IMR-90 (cell line): Measurements from ENCODE around the gene RFX6. TPM values are rescaled to one million over a fixed set of nuclear protein-coding genes. Genes with fewer than 3 reads are reported as not detected.
A peak's percentile ranks its signal among the peaks of the same experiment; 100 is the strongest.

Experiments used
- ATAC-seq: fragments of 200-7000 bp; cut with Tn5 transposase; 2 replicates; pipeline ENCODE4 v1.9.1; 2020; ENCODE audit warnings: low read depth, mild to moderate bottlenecking, moderate library complexity
- BruUV-seq: library from RNA; stranded (reverse); fragments of 400-500 nt; replicated peaks from 2 replicates; lab custom pipeline; 2021; lab: Mats Ljungman, UMichigan
- CTCF ChIA-PET: fragments of 300-600 bp; formaldehyde crosslinking; extraction: SDS; loops from one replicate; lab custom pipeline; 2021; ENCODE audit warnings: antibody characterized with exemption; lab: Yijun Ruan, JAX
- POLR2A ChIA-PET: fragments of 300-600 bp; sonication (Branson Sonifier 250); formaldehyde crosslinking; loops from one replicate; lab custom pipeline; 2022; ENCODE audit warnings: antibody characterized with exemption; ENCODE audit not compliant: unreplicated experiment; lab: Charles Lee
- DNase-seq: peaks from one replicate; pipeline ENCODE4 v3.0.0; 2013
- H2AFZ ChIP-seq: replicated peaks from 2 replicates; pipeline ENCODE3; 2013; ENCODE audit warnings: low read length, mild to moderate bottlenecking; ENCODE audit not compliant: poor library complexity
- H2AK5ac ChIP-seq: 2 replicates; pipeline ENCODE4 v1.6.1; 2013; ENCODE audit warnings: low read depth, low read length, inconsistent platforms
- H2AK9ac ChIP-seq: replicated peaks from 2 replicates; pipeline ENCODE3; 2013; ENCODE audit warnings: mild to moderate bottlenecking, low read depth, low read length, moderate library complexity; ENCODE audit not compliant: poor library complexity
- H2BK120ac ChIP-seq: 2 replicates; pipeline ENCODE4 v1.6.1; 2013; ENCODE audit warnings: low read depth, low read length, inconsistent platforms
- H2BK15ac ChIP-seq: 3 replicates; pipeline ENCODE4 v1.6.1; 2013; ENCODE audit warnings: low read depth, low read length, inconsistent platforms
- H2BK20ac ChIP-seq: 2 replicates; pipeline ENCODE4 v1.6.1; 2013; ENCODE audit warnings: low read depth, mild to moderate bottlenecking, inconsistent platforms, low read length, moderate library complexity
- H2BK5ac ChIP-seq: 2 replicates; pipeline ENCODE4 v1.6.1; 2013; ENCODE audit warnings: mild to moderate bottlenecking, low read depth, low read length, inconsistent platforms; ENCODE audit not compliant: poor library complexity, severe bottlenecking
- H3K14ac ChIP-seq: replicated peaks from 2 replicates; pipeline ENCODE4 v1.6.1; 2013; ENCODE audit warnings: low read depth, low read length, inconsistent platforms
- H3K18ac ChIP-seq: 2 replicates; pipeline ENCODE4 v1.6.1; 2013; ENCODE audit warnings: low read depth, low read length, control low read depth
- H3K23ac ChIP-seq: 2 replicates; pipeline ENCODE4 v1.6.1; 2013; ENCODE audit warnings: low read depth, low read length, inconsistent platforms
- H3K27ac ChIP-seq: 2 replicates; pipeline ENCODE4 v1.5.1; 2013; ENCODE audit warnings: mild to moderate bottlenecking, control low read depth, low read length; ENCODE audit not compliant: insufficient read depth
- H3K27me3 ChIP-seq: 2 replicates; pipeline ENCODE4 v1.6.1; 2013; ENCODE audit warnings: low read length; ENCODE audit not compliant: control insufficient read depth, insufficient read depth
- H3K36me3 ChIP-seq: 2 replicates; pipeline ENCODE4 v1.6.1; 2013; ENCODE audit warnings: low read length, mixed read lengths; ENCODE audit not compliant: control insufficient read depth, insufficient read depth
- H3K4ac ChIP-seq: 2 replicates; pipeline ENCODE4 v1.6.1; 2013; ENCODE audit warnings: low read depth, low read length, inconsistent platforms
- H3K4me1 ChIP-seq: 2 replicates; pipeline ENCODE4 v1.6.1; 2013; ENCODE audit warnings: low read length, mixed read lengths; ENCODE audit not compliant: control insufficient read depth, insufficient read depth
- H3K4me2 ChIP-seq: 2 replicates; pipeline ENCODE4 v1.6.1; 2013; ENCODE audit warnings: low read depth, mild to moderate bottlenecking, control low read depth, low read length, moderate library complexity
- H3K4me3 ChIP-seq: 2 replicates; pipeline ENCODE4 v1.5.1; 2013; ENCODE audit warnings: low read depth, mild to moderate bottlenecking, control low read depth, low read length, moderate library complexity; ENCODE audit not compliant: insufficient read depth
- H3K56ac ChIP-seq: 2 replicates; pipeline ENCODE4 v1.6.1; 2013; ENCODE audit warnings: low read length, inconsistent platforms; ENCODE audit not compliant: insufficient read depth; ENCODE audit errors: extremely low read depth
- H3K79me1 ChIP-seq, 2 experiments: 2 replicates each; pipeline ENCODE4 v1.6.1; 2013; ENCODE audit warnings: low read length in 2 of 2, inconsistent platforms in 1 of 2, low read depth in 1 of 2
- H3K9ac ChIP-seq: 2 replicates; pipeline ENCODE4 v1.6.1; 2013; ENCODE audit warnings: low read depth, low read length, control low read depth
- H3K9me1 ChIP-seq: 2 replicates; pipeline ENCODE4 v1.6.1; 2013; ENCODE audit warnings: low read length, inconsistent platforms; ENCODE audit not compliant: insufficient read depth
- H3K9me3 ChIP-seq: 2 replicates; pipeline ENCODE4 v1.6.1; 2013; ENCODE audit warnings: low read length; ENCODE audit not compliant: control insufficient read depth, insufficient read depth
- H4K20me1 ChIP-seq: 2 replicates; pipeline ENCODE4 v1.6.1; 2013; ENCODE audit warnings: low read length, inconsistent platforms; ENCODE audit not compliant: insufficient read depth
- H4K5ac ChIP-seq: 2 replicates; pipeline ENCODE4 v1.6.1; 2013; ENCODE audit warnings: mild to moderate bottlenecking, low read depth, low read length, control low read depth
- H4K8ac ChIP-seq, 2 experiments: 2 replicates each; pipeline ENCODE4 v1.6.1; 2013; ENCODE audit warnings: low read depth in 2 of 2, low read length in 2 of 2, control low read depth in 1 of 2, inconsistent platforms in 1 of 2
- H4K91ac ChIP-seq: 2 replicates; pipeline ENCODE4 v1.6.1; 2013; ENCODE audit warnings: low read depth, low read length, inconsistent platforms; ENCODE audit not compliant: insufficient read depth
- BHLHE40 ChIP-seq: fragments of 150-350 bp; IDR thresholded peaks from 2 replicates; pipeline ENCODE4 v1.6.1; 2016; ENCODE audit warnings: mild to moderate bottlenecking, low read depth, low read length
- CEBPB ChIP-seq: IDR thresholded peaks from 2 replicates; pipeline ENCODE4 v1.6.1; 2012; ENCODE audit warnings: low read depth, low read length, improper control_type of control experiment
- CHD1 ChIP-seq: IDR thresholded peaks from 2 replicates; pipeline ENCODE4 v1.6.1; 2012; ENCODE audit warnings: low read depth, low read length, improper control_type of control experiment
- FOS ChIP-seq: fragments of 150-350 bp; IDR thresholded peaks from 2 replicates; pipeline ENCODE4 v1.6.1; 2016; ENCODE audit warnings: low read depth, low read length
- MAFK ChIP-seq: IDR thresholded peaks from 2 replicates; pipeline ENCODE4 v1.6.1; 2012; ENCODE audit warnings: low read depth, low read length, improper control_type of control experiment
- MAZ ChIP-seq: IDR thresholded peaks from 2 replicates; pipeline ENCODE4 v1.6.1; 2012; ENCODE audit warnings: low read depth, mild to moderate bottlenecking, low read length, improper control_type of control experiment, moderate library complexity, borderline replicate concordance
- MXI1 ChIP-seq: IDR thresholded peaks from 2 replicates; pipeline ENCODE4 v1.6.1; 2012; ENCODE audit warnings: low read depth, mild to moderate bottlenecking, low read length, moderate library complexity, borderline replicate concordance
- NFE2L2 ChIP-seq: fragments of 150-350 bp; IDR thresholded peaks from 2 replicates; pipeline ENCODE4 v1.6.1; 2016; ENCODE audit warnings: low read depth, mild to moderate bottlenecking, low read length
- POLR2A ChIP-seq: IDR thresholded peaks from 2 replicates; pipeline ENCODE4 v1.6.1; 2012; ENCODE audit warnings: mild to moderate bottlenecking, low read depth, low read length
- RAD21 ChIP-seq: IDR thresholded peaks from 2 replicates; pipeline ENCODE4 v1.6.1; 2012; ENCODE audit warnings: low read length, improper control_type of control experiment
- RCOR1 ChIP-seq: IDR thresholded peaks from 2 replicates; pipeline ENCODE4 v1.6.1; 2012; ENCODE audit warnings: mild to moderate bottlenecking, low read length, improper control_type of control experiment; ENCODE audit not compliant: insufficient replicate concordance
- RFX5 ChIP-seq: IDR thresholded peaks from 2 replicates; pipeline ENCODE4 v1.8.0; 2012; ENCODE audit warnings: low read depth, mild to moderate bottlenecking, low read length, moderate library complexity
- SMC3 ChIP-seq: fragments of 150-350 bp; IDR thresholded peaks from 2 replicates; pipeline ENCODE4 v1.6.1; 2016; ENCODE audit warnings: low read depth, mild to moderate bottlenecking, antibody characterized with exemption, low read length, moderate library complexity
- WGBS, 2 experiments: methylation state at CpG; one replicate each; pipeline versions ENCODE4 v1.1.5 to v1.1.7; 2013; ENCODE audit warnings: missing lambda C conversion rate in 2 of 2; ENCODE audit not compliant: insufficient read length in 1 of 2; ENCODE audit errors: extremely low coverage in 2 of 2; 5-methylcytosine and 5-hydroxymethylcytosine counted together
- dilution Hi-C: fragments of 300-500 bp; cut with HindIII; formaldehyde crosslinking; loops from one replicate; pipeline ENCODE4 v1.14.3; 2018; ENCODE audit warnings: low sequenced_read_pairs; ENCODE audit not compliant: unreplicated experiment
- in situ Hi-C: fragments of 300-500 bp; cut with MboI; formaldehyde crosslinking; loops from 3 replicates; pipeline ENCODE4 v1.14.3; 2019; ENCODE audit warnings: low sequenced_read_pairs, inconsistent platforms, mixed read lengths
- intact Hi-C: fragments of 100-400 bp; cut with micrococcal nuclease; formaldehyde crosslinking; loops from 2 replicates; pipeline ENCODE4 v1.10.0; 2022
- polyA plus RNA-seq, 3 experiments: library from polyadenylated mRNA; depleted of rRNA; stranded (reverse); fragments of >200 nt; gene quantifications; 2 replicates each; pipeline ENCODE4 v1.2.3, GENCODE V29; 2012; ENCODE audit warnings: low replicate concordance in 1 of 3
- total RNA-seq: library from RNA; depleted of rRNA; stranded (reverse); fragments of >200 nt; gene quantifications from 2 replicates; pipeline ENCODE4 v1.2.3, GENCODE V29; 2012
- TF ChIP-seq, protein P1 (sequence below): conservative IDR thresholded peaks from 2 replicates; pipeline ENCODE4 v1.5.1; 2012; ENCODE audit warnings: mild to moderate bottlenecking, low read depth, low read length, improper control_type of control experiment
- TF ChIP-seq, protein P2 (sequence below): fragments of 150-350 bp; IDR thresholded peaks from 2 replicates; pipeline ENCODE4 v1.6.1; 2016; ENCODE audit warnings: low read depth, mild to moderate bottlenecking, low read length, moderate library complexity, borderline replicate concordance
- TF ChIP-seq, protein P3 (sequence below): fragments of 150-350 bp; IDR thresholded peaks from 2 replicates; pipeline ENCODE4 v1.6.1; 2017; ENCODE audit warnings: mild to moderate bottlenecking, antibody characterized with exemption, low read length, low read depth

Gene RFX6
- total and polyA plus RNA-seq, 2 of the 4 experiments (the other 2 are of a cell fraction) = not detected

DNA sequence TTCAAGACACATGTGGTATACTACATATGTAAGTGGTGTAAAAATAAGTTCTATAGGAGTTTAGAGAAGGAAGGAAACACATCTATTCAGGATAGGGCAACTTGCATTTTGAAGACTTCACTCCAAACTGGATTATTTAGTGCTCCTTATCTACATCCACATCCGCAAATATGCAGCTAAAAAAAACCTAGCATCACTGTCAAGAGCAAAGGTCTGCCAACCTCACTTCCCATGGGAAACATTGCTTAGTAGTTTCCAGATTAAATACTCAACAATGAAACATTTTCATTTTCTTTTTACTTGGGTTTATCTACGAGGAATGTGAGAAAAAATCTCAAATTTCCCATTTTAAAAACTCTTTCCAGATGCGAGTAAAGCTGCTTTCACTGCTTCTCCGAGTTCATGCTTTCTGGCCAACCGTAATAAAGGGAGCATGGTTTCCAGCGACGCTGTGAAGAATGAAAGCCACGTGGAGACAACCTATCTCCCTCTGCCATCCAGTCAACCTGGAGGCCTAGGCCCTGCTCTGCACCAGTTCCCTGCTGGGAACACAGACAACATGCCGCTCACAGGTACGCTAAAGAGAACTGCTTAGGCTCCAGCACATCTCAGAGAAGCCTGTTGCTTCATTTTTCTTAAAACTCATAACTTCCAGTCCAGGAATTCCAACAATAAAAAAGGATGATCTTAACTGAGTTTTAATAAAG is 48.2 kb downstream of the RFX6 start:
- H3K4me1 ChIP-seq = no peaks in the 10 kb centered on the region
- in situ Hi-C loops = no loop called here

More for the DNA sequence above, 48.2 kb downstream of the RFX6 start:
- Histone ChIP-seq H4K20me1 (no peaks in the 10 kb centered on the region), H2BK5ac (no peak overlapping the region), H3K27me3 (no peaks in the 10 kb centered on the region), H2AFZ (peak overlapping the region; percentile 16), H2BK20ac (no peak overlapping the region), H3K9me1 (no peaks in the 10 kb centered on the region), H3K4ac (no peak overlapping the region), H4K5ac (no peak overlapping the region), H4K91ac (no peak overlapping the region), H2BK15ac (no peak overlapping the region), H3K23ac (no peak overlapping the region), H2AK9ac (no peak overlapping the region), H3K9me3 (no peaks in the 10 kb centered on the region), H3K14ac (no peak overlapping the region), H2AK5ac (no peak overlapping the region), H3K27ac (no peak overlapping the region), H3K56ac (no peak overlapping the region), H3K79me1 (no peaks in the 10 kb centered on the region), H3K9ac (no peak overlapping the region), H2BK120ac (no peak overlapping the region), H3K4me2 (no peak overlapping the region), H3K36me3 (no peaks in the 10 kb centered on the region), H3K18ac (no peak overlapping the region), H3K4me3 (no peak overlapping the region), H4K8ac (no peak overlapping the region)
- ChIA-PET CTCF (no interaction called here), POLR2A (no interaction called here)
- WGBS, 2 experiments = 17% methylated on average over 2 of the region's 10 CpGs; no CpG with 5 or more reads in 1 of the 2 experiments
- TF ChIP-seq FOS (no peak), RFX5 (no peak), RAD21 (no peak), CHD1 (no peak), SMC3 (no peak), MXI1 (no peak), POLR2A (no peak), BHLHE40 (no peak), NFE2L2 (no peak), MAZ (no peak), MAFK (no peak), CEBPB (no peak), RCOR1 (no peak)
- TF ChIP-seq, protein P1, sequence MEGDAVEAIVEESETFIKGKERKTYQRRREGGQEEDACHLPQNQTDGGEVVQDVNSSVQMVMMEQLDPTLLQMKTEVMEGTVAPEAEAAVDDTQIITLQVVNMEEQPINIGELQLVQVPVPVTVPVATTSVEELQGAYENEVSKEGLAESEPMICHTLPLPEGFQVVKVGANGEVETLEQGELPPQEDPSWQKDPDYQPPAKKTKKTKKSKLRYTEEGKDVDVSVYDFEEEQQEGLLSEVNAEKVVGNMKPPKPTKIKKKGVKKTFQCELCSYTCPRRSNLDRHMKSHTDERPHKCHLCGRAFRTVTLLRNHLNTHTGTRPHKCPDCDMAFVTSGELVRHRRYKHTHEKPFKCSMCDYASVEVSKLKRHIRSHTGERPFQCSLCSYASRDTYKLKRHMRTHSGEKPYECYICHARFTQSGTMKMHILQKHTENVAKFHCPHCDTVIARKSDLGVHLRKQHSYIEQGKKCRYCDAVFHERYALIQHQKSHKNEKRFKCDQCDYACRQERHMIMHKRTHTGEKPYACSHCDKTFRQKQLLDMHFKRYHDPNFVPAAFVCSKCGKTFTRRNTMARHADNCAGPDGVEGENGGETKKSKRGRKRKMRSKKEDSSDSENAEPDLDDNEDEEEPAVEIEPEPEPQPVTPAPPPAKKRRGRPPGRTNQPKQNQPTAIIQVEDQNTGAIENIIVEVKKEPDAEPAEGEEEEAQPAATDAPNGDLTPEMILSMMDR = no peak
- TF ChIP-seq, protein P2, sequence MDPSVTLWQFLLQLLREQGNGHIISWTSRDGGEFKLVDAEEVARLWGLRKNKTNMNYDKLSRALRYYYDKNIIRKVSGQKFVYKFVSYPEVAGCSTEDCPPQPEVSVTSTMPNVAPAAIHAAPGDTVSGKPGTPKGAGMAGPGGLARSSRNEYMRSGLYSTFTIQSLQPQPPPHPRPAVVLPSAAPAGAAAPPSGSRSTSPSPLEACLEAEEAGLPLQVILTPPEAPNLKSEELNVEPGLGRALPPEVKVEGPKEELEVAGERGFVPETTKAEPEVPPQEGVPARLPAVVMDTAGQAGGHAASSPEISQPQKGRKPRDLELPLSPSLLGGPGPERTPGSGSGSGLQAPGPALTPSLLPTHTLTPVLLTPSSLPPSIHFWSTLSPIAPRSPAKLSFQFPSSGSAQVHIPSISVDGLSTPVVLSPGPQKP = no peak
- TF ChIP-seq, protein P3, sequence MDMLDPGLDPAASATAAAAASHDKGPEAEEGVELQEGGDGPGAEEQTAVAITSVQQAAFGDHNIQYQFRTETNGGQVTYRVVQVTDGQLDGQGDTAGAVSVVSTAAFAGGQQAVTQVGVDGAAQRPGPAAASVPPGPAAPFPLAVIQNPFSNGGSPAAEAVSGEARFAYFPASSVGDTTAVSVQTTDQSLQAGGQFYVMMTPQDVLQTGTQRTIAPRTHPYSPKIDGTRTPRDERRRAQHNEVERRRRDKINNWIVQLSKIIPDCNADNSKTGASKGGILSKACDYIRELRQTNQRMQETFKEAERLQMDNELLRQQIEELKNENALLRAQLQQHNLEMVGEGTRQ = no peak
- DNase-seq (no peak), ATAC-seq (no peak)
- BruUV-seq = no TSS peak
- dilution Hi-C loops = no loop called here
- intact Hi-C loops = no loop called here
